ENCODE measurements around the gene CHST15.

The CHST15 gene

DNA sequence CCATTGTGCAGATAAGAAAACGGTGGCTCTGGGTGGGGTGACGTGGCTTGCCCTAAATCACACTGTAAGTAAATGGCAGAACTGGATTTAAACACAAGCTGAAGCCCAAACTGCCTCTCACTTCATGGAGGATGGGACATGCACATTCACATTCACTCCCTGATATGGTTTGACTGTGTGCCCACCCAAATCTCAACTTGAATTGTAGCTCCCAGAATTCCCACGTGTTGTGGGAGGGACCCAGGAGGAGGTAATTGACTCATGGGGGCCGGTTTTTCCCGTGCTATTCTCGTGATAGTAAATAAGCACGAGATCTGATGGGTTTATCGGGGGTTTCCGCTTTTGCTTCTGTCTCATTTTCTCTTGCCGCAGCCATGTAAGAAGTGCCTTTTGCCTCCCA lies 32.4 kb downstream of the CHST15 start:
- DNase-seq = no peak

DNA sequence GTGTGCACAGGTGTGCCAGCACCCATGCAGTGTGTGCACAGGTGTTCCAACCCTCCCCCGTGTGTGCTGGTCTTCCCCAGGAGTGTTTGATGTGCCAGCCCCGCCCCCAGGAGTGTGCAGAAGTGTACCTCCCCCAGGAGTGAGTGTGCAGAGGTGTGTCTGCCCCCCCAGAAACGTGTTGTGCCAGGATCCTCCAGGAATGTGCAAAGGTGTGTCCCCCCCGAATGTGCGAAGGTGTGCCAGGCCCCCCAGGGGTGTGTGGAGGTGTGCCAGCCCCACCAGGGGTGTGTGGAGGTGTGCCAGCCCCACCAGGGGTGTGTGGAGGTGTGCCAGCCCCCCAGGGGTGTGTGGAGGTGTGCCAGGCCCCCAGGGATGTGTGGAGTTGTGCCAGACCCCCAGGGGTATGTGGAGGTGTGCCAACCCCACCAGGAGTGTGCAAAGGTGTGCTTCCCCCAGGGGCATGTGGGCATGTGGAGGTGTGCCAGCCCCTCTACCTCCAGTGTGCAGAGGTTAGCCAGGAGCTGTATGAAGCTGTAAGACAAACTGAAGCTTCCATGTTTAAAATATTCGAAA lies 33.2 kb downstream of the CHST15 start:
- no peak for DNase-seq

DNA sequence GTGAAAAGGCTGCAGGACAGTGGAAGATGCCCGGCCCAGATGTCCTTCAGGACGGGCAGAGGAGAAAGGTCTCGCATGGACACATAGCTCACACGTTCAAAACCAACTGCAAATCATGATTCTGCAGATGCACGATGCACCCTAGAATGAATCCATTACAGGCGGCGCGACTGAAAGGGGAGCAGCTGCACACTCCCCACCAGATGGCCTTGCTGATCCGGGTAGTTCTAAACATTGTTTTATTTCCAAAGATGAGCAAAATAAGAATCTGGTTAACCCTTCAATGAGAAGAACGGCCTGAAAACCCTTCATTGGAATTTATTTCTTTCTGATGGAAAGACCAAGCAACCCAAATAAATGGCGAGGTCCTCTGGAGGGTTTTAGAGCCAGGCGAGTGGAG lies 33.8 kb downstream of the CHST15 start:
- DNase-seq = no peak

DNA sequence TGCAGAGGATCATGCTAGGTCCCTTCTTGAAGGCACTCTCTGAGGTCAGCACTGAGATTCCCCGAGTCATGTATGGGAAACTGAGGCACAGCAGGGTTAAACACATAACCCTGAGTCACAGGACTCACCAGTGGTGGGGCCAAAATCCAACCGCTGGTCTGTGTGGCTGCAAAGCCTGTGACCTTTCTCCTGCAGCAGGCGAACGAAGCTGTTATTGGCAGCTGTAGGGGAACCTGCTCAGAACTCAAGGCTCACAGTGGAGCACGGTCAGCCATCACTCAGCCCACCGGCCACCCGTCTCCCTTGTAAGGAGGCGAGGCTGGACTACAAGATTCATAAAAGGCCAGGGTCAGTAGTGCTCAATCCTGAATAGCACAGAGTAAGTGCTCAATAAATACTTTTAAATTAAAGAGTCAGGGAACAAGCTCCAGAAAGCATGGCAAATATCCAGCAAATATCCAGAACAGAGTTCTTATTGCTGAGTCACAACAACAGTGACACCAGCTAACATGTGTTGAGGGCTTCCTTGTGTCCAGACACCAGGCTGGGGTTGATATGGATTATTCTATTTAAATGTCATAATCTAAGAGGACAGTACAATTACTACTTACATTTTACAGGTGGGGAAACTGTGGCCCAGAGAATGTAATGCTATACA lies 34.9 kb downstream of the CHST15 start:
- no peak for DNase-seq

DNA sequence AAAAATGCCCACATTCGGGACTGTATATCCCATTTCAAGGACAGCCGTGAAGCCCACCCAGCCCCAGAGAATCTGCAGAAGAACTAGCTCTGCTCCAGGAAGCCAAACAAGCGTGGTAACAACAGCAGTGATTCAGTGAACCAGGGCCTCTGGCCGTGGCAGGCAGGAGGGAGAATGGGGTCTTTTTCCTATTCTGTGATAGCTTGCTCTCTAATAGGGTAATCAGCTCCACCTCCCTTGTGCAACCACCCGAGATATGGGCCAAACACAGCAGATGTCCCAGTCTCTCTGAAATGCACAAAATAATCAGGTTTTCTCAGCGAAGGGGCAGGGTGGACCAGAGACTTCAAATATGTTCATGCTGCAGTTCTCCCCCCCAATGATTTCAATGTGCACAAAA lies 35.8 kb downstream of the CHST15 start:
- no peak for DNase-seq

DNA sequence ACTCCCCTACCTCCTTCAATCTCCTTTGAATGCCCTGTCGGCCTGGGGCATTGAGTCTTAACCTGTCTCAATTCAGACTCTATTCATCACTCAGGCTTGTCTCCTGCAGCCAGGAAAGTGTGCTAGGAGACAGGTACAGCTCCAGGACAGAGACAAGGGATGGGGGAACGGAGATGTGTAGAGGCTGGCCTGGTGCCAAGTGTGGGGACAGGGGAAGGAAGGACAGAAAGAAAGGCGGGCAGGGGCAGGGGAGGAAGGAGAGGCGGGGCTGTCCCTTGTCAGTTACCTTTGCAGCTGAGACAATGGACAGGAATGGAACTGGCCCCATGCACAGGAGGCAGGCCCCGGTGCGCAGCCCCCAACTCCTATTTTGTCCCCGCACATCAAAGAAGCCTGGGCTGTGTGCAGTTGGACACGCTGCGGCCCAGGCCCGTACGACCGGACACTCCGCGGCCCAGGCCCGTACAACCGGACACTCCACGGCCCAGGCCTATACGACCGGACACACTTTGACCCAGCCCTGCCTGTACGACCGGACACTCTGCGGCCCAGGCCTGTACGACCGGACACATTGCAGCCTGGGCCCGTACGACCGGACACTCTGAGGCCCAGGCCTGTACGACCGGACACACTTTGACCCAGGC lies 36.9 kb downstream of the CHST15 start:
- DNase-seq = no peak

DNA sequence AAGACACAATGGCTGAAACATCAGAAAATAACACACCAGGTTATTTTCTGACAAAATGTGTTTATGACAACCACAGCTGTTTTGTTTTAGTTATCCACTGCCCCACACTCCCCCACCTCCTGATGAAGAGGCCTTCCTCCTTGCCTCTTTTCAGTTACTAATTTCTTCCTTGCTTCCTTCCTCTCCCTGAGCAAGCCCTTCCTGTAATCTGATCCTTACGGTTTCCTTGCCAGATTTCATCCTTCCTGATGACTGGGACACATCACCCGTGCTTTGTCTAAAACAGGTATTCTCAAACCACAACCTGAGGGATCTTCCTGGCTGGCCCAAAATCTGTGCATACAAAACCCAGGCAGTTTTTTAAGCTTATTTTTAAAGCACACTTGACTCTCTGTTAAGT lies 39.4 kb downstream of the CHST15 start:
- DNase-seq = peak; percentile 13

DNA sequence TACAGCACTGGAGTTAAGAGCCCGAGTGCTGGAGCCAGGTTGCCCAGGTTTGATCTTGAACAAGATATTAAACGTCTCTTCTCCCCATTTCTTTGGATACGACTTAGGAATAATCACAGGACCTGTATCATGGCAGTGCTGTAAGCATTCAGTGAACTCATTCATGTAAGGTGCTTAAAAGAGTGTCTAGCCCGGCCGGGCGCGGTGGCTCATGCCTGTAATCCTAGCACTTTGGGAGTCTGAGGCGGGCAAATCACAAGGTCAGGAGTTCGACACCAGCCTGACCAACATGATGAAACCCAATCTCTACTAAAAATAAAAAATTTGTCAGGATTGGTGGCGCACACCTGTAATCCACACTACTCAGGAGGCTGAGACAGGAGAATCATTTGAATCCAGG lies 40.8 kb downstream of the CHST15 start:
- DNase-seq = no peak

DNA sequence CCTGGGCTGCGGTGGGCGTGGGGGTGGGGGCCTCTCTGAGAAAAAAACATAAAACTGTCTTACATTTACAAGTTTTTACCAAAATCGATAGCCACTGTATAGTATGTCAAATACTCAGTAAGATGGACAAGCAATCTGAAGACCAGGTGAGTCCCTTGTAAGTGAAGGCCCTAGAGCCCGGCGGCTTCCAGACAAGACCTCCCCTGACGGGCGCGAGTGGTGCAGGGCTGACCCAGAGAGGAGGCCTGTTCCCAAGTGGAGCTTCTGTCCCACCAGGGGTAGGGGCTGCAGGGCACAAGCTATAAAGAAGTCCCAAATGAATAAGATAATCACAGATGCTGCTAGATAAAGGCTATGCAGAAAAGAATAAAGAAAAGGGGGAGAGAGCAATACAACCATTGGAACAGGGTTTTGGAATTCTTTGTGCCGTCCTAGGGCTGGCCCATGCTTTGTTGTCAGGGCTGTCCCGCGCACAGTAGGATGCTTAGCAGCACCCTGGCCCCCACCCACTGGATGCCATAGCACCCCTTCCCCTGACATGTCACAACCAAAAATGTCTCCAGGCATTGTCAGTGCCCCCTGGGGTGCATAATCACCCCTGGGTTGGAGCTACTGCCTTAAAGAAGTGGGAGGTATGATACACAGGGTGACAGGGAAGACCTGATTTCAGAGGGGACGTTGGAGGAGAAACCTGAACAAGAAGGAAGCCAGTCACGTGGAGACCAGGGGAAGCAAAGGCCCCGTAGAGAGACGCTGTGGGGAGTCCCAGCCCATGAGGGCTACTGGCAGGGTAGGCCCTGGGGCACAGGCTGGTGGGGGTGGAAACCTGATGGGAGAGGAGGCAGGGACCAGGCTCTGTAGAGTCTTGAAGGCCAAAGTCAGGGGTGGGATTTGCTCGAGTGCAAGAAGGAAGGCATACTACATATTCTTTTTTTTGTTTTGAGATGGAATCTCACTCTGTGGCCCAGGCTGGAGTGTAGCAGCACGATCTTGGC lies 43.1 kb downstream of the CHST15 start:
- no peak for DNase-seq

DNA sequence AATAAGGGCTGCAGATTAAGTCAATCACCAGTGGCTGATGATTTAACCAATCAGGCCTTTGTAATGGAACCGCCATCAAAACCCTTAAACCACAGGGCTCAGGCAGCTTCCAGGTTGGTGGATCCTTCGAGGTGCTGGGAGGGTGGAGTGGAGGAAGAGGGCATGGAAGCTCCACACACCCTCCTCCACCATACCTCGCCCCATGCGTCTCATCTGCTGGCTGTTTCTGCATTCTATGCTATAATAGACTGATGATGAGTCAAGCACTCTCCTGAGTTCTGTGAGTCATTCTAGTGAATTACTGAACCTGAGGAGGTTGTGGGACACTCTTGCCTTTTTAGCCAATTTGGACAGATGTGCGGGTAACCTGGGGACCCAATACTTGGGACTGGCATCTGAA lies 43.9 kb downstream of the CHST15 start:
- DNase-seq = no peak

DNA sequence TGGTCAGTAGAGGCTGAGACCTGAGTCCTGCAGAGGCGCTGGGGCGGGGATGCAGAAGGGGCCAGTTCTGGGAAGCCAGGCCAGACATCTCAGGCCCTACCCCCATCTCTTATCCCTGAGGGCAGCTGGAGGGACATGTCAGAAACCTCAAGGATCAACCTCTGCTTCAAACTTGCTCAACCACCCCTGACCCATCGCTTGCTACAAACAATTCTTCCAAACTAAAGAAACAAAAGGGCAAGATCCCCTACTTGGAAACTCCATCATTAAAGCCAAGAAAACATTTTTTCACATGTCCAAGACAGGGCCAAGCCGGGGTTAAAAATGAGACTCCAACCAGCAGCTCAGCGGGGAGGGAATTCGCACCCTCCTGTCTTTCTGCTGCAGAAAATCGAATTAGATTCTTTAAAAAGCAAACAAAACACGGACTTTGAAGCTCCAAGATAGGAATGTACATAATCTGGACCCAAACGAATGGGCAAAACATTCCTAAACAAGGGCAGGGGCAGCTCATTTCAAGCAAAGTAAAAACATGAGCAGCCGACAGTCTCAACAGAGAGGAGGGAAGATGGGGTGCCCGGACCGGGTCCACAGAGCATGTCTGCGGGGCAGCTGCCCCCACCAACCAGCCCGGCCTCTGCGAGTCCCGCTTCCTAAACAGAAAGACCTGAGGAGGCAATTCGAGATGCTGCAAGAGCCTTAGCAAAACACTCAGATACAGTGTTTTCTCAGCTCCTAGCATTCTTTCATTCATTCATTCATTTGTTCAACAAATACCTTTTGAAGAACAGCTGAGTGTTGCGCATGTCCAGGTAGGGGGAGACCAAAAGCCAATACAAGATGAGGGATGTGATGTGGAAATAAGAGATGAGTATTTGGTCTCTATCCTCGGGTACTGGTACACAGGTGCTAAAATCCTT lies 44.8 kb downstream of the CHST15 start:
- no peak for DNase-seq

DNA sequence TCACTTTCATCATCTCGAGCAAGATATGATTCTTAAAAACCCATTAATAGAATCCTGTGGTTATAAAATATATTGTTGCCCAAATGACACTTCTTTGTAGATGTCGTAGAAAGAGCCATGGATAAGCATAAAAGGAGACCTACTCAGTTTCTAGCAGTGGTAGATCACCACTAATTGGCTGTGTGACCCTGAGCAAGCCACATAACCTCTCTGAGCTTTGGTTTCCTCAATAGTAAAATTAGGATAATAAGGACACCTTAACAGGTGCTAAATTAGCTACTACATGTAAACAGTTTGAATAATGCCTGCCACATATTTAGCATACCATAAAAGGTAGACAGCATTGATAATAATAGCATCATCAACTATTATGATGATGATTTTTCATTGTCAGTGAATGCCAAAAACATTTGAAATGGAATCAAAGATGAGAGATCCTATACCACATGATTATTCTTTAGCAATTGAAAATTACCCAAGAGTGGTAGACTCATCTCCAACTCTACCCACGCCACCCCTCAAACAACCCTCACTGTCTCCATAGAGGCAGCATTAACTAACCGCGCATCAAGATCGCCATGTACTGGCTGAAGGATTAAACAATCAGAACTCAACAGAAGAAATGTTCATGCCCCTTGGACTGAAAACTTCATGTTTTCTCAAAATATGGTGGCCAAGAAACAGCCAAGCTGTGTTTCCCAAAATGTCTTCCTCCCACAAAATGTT lies 45.8 kb downstream of the CHST15 start:
- DNase-seq = no peak

DNA sequence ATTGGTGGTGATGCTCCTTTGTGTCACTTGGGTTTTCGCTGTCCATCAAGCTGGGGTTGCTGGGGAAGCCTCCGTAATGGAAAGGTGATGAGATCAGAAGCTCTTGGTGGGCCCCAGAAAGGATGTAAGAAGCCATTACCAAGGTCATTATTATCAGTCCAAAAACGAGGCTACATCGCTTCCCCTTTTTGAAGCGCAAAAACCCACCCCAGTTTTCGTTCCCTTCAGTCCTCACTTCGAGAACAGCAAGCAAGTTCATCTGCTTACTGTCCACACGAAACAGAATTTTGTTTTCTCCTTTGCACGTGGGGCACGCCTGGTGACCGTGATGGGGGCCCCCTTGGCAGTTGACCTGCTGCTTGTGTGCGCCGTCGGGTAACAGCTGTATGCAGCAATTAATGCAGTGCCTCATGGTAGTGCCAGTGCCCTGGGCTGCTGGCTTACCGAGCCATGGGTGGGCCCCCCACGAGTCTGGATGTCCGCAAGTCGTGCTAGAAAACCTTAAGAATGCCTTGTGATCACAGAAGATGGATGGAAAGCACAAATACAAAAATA lies 47.5 kb downstream of the CHST15 start:
- no peak for DNase-seq

DNA sequence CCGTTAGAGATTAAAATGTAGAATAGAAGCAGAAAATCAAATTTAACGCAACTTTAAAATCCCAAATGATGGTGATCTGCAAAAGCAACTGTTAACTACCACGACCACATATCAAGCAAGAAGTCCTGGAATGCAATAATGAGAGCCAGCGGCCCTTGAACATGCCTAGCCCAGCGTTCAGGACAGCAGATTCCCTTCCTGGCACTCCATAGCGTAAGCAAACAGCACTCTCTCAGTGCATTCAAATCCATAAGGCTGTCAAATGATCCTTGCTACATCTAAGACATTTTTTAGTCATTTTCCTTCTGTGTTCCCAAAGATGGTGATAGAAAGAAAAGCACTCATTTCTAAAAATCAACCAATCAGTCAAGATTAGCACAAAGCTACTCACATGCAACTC lies 48.1 kb downstream of the CHST15 start:
- DNase-seq = no peak

DNA sequence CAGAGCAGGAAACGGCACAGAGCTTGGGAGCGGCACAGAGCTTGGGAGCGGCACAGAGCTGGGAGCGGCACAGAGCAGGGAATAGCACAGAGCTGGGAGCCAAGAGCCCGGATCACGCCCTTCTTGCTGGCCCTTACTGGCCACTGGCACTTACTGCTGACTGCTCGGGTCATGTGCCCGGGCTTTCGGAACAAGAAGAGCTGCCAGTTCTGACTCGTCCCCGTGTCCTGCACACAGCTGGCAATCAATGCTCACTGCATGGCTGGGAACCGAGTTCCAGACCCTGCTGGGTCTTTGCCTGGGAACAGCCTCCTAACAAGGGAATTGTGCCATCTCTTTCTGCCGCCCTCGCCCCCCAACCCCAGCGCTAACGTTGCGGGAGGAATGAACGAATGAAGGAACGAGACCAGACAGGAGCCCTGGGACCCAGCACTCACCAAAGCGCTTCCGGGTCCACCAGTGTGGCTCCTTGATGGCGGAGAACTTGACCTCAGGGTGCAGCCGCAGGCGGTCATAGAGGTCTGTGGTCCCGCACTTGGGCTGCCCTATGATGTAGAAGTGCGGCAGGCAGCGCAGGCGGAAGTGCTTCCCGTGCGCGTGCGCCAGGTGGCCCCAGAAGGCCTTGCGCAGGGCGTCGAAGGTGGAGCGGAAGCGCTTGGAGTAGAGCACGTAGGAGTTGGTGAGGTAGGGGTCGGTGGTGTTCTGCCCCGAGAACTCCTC lies 49.1 kb downstream of the CHST15 start:
- DNase-seq = no peak

DNA sequence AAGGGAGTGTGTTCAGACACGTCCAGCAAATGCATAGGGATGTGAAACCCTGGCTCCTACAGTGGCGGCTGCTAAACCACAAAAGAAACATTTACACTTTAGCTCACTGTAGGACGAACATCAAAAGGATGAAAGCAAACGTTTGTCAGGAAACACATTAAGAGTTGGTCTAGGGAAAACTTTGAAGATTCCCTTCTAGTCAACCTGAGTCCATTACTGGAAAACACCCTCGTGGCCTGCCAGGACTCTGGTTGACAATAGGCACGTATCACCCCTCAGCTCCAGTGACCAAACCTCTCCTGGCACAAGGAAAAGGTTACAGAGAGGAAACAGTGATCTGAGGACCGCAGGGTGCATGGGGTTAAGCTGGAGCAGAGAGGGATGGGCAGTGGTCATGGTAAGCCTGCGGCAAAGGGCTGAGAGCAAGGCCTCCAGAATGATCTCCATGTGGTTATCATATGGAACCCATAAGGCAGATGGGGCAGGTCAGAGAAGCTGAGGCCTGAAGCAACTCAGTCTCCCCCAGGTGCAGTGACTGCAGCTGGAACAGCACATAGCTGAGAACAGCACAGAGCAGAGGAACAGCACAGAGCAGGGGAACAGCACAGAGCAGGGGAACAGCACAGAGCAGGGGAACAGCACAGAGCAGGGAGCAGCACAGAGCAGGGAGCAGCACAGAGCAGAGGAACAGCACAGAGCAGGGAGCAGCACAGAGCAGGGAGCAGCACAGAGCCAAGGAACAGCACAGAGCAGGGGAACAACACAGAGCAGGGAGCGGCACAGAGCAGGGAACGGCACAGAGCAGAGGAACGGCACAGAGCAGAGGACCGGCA lies 49.9 kb downstream of the CHST15 start:
- DNase-seq = no peak

DNA sequence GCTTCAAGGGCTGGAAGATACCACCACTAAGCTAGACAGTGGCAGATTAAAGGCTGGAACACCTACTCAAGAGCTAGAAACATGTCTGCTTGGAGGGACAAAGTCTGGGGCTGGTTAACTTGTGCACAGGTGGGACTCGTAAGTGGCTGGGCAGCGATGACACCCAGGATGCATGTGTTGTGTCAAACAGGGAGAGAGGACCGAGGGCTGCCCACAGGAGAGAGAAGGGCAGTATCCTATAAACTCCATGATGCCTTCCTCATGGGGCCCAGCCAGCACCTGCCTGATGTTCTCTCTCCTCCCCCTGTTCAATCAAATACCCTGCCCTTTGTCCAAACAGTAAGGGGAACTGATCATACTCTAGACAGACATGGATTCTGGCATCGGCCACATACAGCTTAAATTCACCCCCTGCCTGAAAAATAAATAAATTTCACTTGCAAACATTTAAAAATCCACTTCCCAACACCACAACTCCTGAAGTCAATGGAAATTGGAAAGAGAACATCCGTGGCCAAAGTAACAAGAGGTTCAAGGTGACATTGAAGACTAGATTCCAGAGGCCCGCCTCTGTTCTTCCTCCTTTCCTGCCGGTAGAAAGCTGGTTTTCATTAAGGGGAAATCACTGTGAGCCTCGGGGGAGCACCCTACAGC lies 50.6 kb downstream of the CHST15 start:
- no peak for DNase-seq

DNA sequence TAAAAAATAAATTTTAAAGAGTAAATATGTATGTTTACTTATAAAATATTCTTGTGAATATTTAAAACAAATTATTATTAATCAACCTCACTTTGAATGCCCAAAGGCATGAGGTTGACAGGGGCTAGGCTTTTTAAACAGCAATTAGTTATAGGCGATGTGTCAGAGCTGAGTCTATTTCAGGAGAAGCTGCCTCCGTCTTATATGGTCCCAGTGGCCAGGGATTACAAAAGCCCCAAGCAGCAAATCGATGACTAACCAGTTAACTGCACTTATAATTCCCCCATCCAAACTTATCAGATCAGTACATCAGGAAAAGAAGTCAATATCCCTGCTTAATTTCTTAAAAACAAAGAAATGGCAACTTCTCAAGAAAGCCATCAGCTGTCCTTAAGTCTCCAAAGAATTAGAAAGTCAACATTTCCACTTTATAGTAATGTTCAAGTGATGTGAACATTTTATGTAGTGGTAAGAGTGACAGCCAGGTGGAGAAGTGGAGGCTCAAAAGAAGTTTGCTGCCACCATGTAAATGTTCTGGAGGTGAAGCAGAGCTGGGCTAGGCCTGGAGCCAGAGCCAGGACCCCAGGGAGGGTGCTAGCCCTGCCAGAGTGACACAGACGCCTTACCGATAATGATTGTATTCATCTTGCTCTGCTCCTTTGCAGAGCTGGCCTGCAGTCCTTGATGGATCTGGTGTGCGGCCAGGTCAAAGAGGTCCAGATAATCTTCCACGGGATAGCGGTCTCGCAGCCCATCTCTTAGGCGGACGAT lies 51.5 kb downstream of the CHST15 start:
- no peak for DNase-seq
